HepG2 (cell line): ENCODE data around the gene TECTB. TPM values are rescaled to one million over a fixed set of nuclear protein-coding genes. Genes with fewer than 3 reads are reported as not detected.

ENCODE experiments used
- ATAC-seq: fragments of 200-7000 bp; cut with Tn5 transposase; 3 replicates; pipeline ENCODE4 v1.9.1; 2020; ENCODE audit warnings: mild to moderate bottlenecking, moderate library complexity
- BruUV-seq: library from RNA; stranded (reverse); fragments of 400-500 nt; replicated peaks from 2 replicates; lab custom pipeline; 2021; lab: Mats Ljungman, UMichigan
- CTCF ChIA-PET: fragments of 300-600 bp; formaldehyde crosslinking; extraction: SDS; loops from one replicate; lab custom pipeline; 2021; ENCODE audit warnings: low total read pairs, inconsistent platforms, low intra/inter-chr PET ratio; lab: Yijun Ruan, JAX
- POLR2A ChIA-PET: fragments of 350-600 bp; sonication (Branson Sonifier 250); formaldehyde crosslinking; loops from one replicate; lab custom pipeline; 2020; ENCODE audit warnings: antibody characterized with exemption, inconsistent platforms; lab: Yijun Ruan, JAX
- DNase-seq: peaks from one replicate; pipeline ENCODE4 v3.0.0-alpha.2; 2015; ENCODE audit warnings: low spot score
- FAIRE-seq: peaks from 3 replicates; lab custom pipeline; 2011; peaks lifted over from hg19 to GRCh38; lab: Jason Lieb, UNC
- H2AFZ ChIP-seq: one replicate; pipeline ENCODE4 v1.6.1; 2011; ENCODE audit warnings: low read length, inconsistent platforms
- H3K27ac ChIP-seq: fragments of 300-600 bp; 3 replicates; pipeline ENCODE4 v1.8.0; 2011; ENCODE audit warnings: mixed run types, mild to moderate bottlenecking, mixed read lengths, low read length, inconsistent platforms; ENCODE audit not compliant: insufficient read depth; ENCODE audit errors: extremely low read length
- H3K27me3 ChIP-seq, 2 experiments: fragments of 200-600 bp in 1 of 2; 2 replicates in 1 of 2; 3 replicates in 1 of 2; pipeline versions ENCODE4 v1.6.0 to v1.8.0; 2011; ENCODE audit warnings: low read length in 2 of 2, mild to moderate bottlenecking in 2 of 2, moderate library complexity in 2 of 2, inconsistent platforms in 1 of 2; ENCODE audit not compliant: insufficient read depth in 2 of 2, control insufficient read depth in 1 of 2
- H3K36me3 ChIP-seq, 2 experiments: fragments of 200-600 bp in 1 of 2; replicated peaks in 1 of 2; 2 replicates in 1 of 2; 3 replicates in 1 of 2; pipeline versions ENCODE4 v1.5.1 to v1.8.0; 2011; ENCODE audit warnings: low read length in 2 of 2, inconsistent platforms in 1 of 2; ENCODE audit not compliant: insufficient read depth in 2 of 2, control insufficient read depth in 1 of 2
- H3K4me1 ChIP-seq: 2 replicates; pipeline ENCODE4 v1.5.1; 2012; ENCODE audit warnings: low read length, inconsistent platforms; ENCODE audit not compliant: insufficient read depth
- H3K4me2 ChIP-seq: 2 replicates; pipeline ENCODE4 v1.6.0; 2011; ENCODE audit warnings: low read depth, low read length, inconsistent platforms
- H3K4me3 ChIP-seq, 3 experiments: fragments of 200-600 bp in 1 of 3; sonication (generic), shearing (Covaris generic) in 1 of 3; replicated peaks in 1 of 3; 2 replicates each; pipeline ENCODE4 v1.5.1; 2011 to 2016; ENCODE audit warnings: low read length in 3 of 3, inconsistent platforms in 2 of 3, low read depth in 2 of 3, mild to moderate bottlenecking in 2 of 3, control low read depth in 1 of 3, mixed read lengths in 1 of 3; ENCODE audit not compliant: insufficient read depth in 1 of 3
- H3K79me2 ChIP-seq: one replicate; pipeline ENCODE4 v1.6.1; 2011; ENCODE audit warnings: low read length, inconsistent platforms; ENCODE audit not compliant: insufficient read depth
- H3K9ac ChIP-seq: 2 replicates; pipeline ENCODE4 v1.6.0; 2011; ENCODE audit warnings: mild to moderate bottlenecking, low read depth, low read length, inconsistent platforms; ENCODE audit not compliant: insufficient read depth
- H3K9me3 ChIP-seq: 2 replicates; pipeline ENCODE4 v1.5.1; 2012; ENCODE audit warnings: mild to moderate bottlenecking, low read length
- H4K20me1 ChIP-seq: 2 replicates; pipeline ENCODE4 v1.6.0; 2011; ENCODE audit warnings: inconsistent platforms, mild to moderate bottlenecking, low read length, moderate library complexity; ENCODE audit not compliant: insufficient read depth
- AGO2 ChIP-seq: fragments of 200-400 bp; formaldehyde crosslinking; optimal IDR thresholded peaks from 2 replicates; pipeline ENCODE3; 2017; ENCODE audit warnings: mild to moderate bottlenecking, low read depth, low read length, moderate library complexity
- CREB1 ChIP-seq, 2 experiments: fragments of 450-650 bp in 1 of 2; IDR thresholded peaks; 2 replicates each; pipeline ENCODE4 v1.6.1; 2016 to 2017; ENCODE audit warnings: control low read depth in 1 of 2, mild to moderate bottlenecking in 1 of 2, missing compliant biosample characterization in 1 of 2, missing genetic modification characterization in 1 of 2
- CREM ChIP-seq, 2 experiments: sonication (generic) in 1 of 2; formaldehyde crosslinking in 1 of 2; IDR thresholded peaks; 2 replicates each; pipeline versions ENCODE4 v1.4.0 to v1.6.1; 2016 to 2020; ENCODE audit warnings: antibody characterized with exemption in 1 of 2, mild to moderate bottlenecking in 1 of 2, missing genetic modification reagents in 1 of 2
- DRAP1 ChIP-seq: IDR thresholded peaks from 2 replicates; pipeline ENCODE4 v1.6.1; 2016; ENCODE audit warnings: missing genetic modification reagents, missing compliant biosample characterization
- ELF3 ChIP-seq: IDR thresholded peaks from 2 replicates; pipeline ENCODE4 v1.6.1; 2016; ENCODE audit warnings: missing genetic modification reagents, missing compliant biosample characterization
- FOSL1 ChIP-seq: sonication (generic); formaldehyde crosslinking; IDR thresholded peaks from 2 replicates; pipeline ENCODE4 v1.9.0; 2021; ENCODE audit warnings: missing genetic modification reagents, borderline replicate concordance
- MLLT10 ChIP-seq: sonication (generic); formaldehyde crosslinking; IDR thresholded peaks from 2 replicates; pipeline ENCODE4 v1.4.0; 2020; ENCODE audit warnings: missing genetic modification reagents
- PBX3 ChIP-seq: sonication (generic); formaldehyde crosslinking; IDR thresholded peaks from 2 replicates; pipeline ENCODE4 v1.8.1; 2023; ENCODE audit warnings: missing genetic modification reagents, inconsistent platforms, borderline replicate concordance
- SALL1 ChIP-seq: sonication (generic); formaldehyde crosslinking; IDR thresholded peaks from 2 replicates; pipeline ENCODE4 v1.8.0; 2022; ENCODE audit warnings: mild to moderate bottlenecking, missing genetic modification reagents
- SAP130 ChIP-seq: IDR thresholded peaks from 2 replicates; pipeline ENCODE4 v1.6.1; 2016; ENCODE audit warnings: low read depth
- TBL1XR1 ChIP-seq: fragments of 150-350 bp; IDR thresholded peaks from 2 replicates; pipeline ENCODE4 v1.6.1; 2014; ENCODE audit warnings: borderline replicate concordance, low read length; ENCODE audit not compliant: partially characterized antibody
- TBX2 ChIP-seq: sonication (generic); formaldehyde crosslinking; IDR thresholded peaks from 2 replicates; pipeline ENCODE4 v1.5.0; 2020; ENCODE audit warnings: missing genetic modification reagents, mild to moderate bottlenecking, borderline replicate concordance
- YY1 ChIP-seq: IDR thresholded peaks from 2 replicates; pipeline ENCODE4 v1.6.1; 2011; ENCODE audit warnings: low read length, low read depth, moderate library complexity, mild to moderate bottlenecking; ENCODE audit not compliant: insufficient read depth, insufficient replicate concordance
- ZC3H13 ChIP-seq: sonication (generic); formaldehyde crosslinking; IDR thresholded peaks from 2 replicates; pipeline ENCODE4 v1.8.1; 2023; ENCODE audit warnings: mild to moderate bottlenecking, missing genetic modification reagents, moderate library complexity
- ZMAT5 ChIP-seq: sonication (generic); formaldehyde crosslinking; IDR thresholded peaks from 2 replicates; pipeline ENCODE4 v1.5.0; 2020; ENCODE audit warnings: mild to moderate bottlenecking, low read depth, missing genetic modification reagents, borderline replicate concordance
- ZNF264 ChIP-seq: sonication (generic); formaldehyde crosslinking; IDR thresholded peaks from 2 replicates; pipeline ENCODE4 v1.4.0; 2020; ENCODE audit warnings: missing genetic modification reagents
- ZNF552 ChIP-seq: sonication (generic); formaldehyde crosslinking; IDR thresholded peaks from 2 replicates; pipeline ENCODE4 v1.9.0; 2022; ENCODE audit warnings: missing genetic modification reagents, mild to moderate bottlenecking, borderline replicate concordance
- WGBS: methylation state at CpG from one replicate; pipeline ENCODE4 v1.1.6; 2017; ENCODE audit warnings: low lambda C conversion rate; 5-methylcytosine and 5-hydroxymethylcytosine counted together
- in situ Hi-C: cut with HindIII; loops from 2 replicates; pipeline ENCODE4 v1.10.0; 2017; ENCODE audit warnings: low pct_unique_long_range_greater_than_20kb; ENCODE audit not compliant: extremely low pct_ligation_motif_present
- intact Hi-C: fragments of 100-400 bp; cut with micrococcal nuclease; formaldehyde crosslinking; loops from one replicate; pipeline ENCODE4 v1.10.0; 2022; ENCODE audit not compliant: unreplicated experiment
- polyA plus RNA-seq, 8 experiments: library from polyadenylated mRNA; depleted of rRNA in 3 of 8; stranded (reverse) in 7 of 8; unstranded in 1 of 8; fragments of >200 nt; fragmentation: Illumina TruSeq in 4 of 8; extraction: Trizol in 4 of 8; gene quantifications; 2 replicates each; pipeline versions ENCODE4 v1.2.1 to v1.2.3, GENCODE V29; 2011 to 2016; ENCODE audit warnings: low read depth in 4 of 8, missing spikeins in 1 of 8, mixed read lengths in 1 of 8; ENCODE audit not compliant: insufficient read depth in 1 of 8
- total RNA-seq, 5 experiments: library from RNA; depleted of rRNA; stranded (reverse); fragments of >200 nt; fragmentation: Illumina TruSeq; extraction: Trizol; gene quantifications; 2 replicates each; pipeline ENCODE4 v1.2.3, GENCODE V29; 2016; ENCODE audit warnings: low read depth in 1 of 5
- TF ChIP-seq, protein P1 (sequence below): sonication (generic); formaldehyde crosslinking; IDR thresholded peaks from 2 replicates; pipeline ENCODE4 v1.8.0; 2023; ENCODE audit warnings: mild to moderate bottlenecking, missing genetic modification reagents
- TF ChIP-seq, protein P2 (sequence below): IDR thresholded peaks from 2 replicates; pipeline ENCODE4 v1.6.1; 2016; ENCODE audit warnings: control low read depth

Gene TECTB
- total and polyA plus RNA-seq, 2 of the 13 experiments (the other 11 are each of a cell fraction or from before 2014, with no cell fraction given): 0.78 to 1.8 TPM

GRCh38 chr10:112335868-112336265, 52.7 kb downstream of the TECTB start:
- Histone ChIP-seq H3K27ac (no peak overlapping the region), H3K27me3 (no peaks in the 10 kb centered on the region), H3K4me1 (peaks cover 49% of the 10 kb centered on the region), H3K9ac (no peak overlapping the region), H3K79me2 (no peaks in the 10 kb centered on the region), H3K4me3 (peak overlapping the region in 1 of 3 experiments; percentile 7; a peak in 1 of 6 replicates), H4K20me1 (no peaks in the 10 kb centered on the region), H2AFZ (no peak overlapping the region), H3K4me2 (peak overlapping the region; percentile 52), H3K9me3 (no peaks in the 10 kb centered on the region), H3K36me3 (no peaks in the 10 kb centered on the region)
- WGBS: 0% methylated on average over 4 of the region's 4 CpGs
- no TSS peak for BruUV-seq
- DNase-seq: peak; percentile 43
- intact Hi-C loops: no loop called here
- no peak for FAIRE-seq
- in situ Hi-C loops: loop anchor here (25.0 kb wide), 1 partner anchor 101 kb away; the partner anchor contains the start of genes VTI1A and ZDHHC6
- peak; percentile 62 for ATAC-seq
- POLR2A ChIA-PET: interaction anchor here (1.1 kb wide), 1 partner anchor 29 kb away, joined by 4 read pairs; no protein-coding TSS in a partner anchor
- CTCF ChIA-PET: no interaction called here
- no peak for TF ChIP-seq PBX3 (CRISPR knock-in tag)
- peak; percentile 36; the same call in 1 of the 2 replicates for TF ChIP-seq SALL1 (CRISPR knock-in tag)
- TF ChIP-seq ELF3 (CRISPR knock-in tag): peak; percentile 39
- no peak for TF ChIP-seq ZNF552 (CRISPR knock-in tag)
- no peak for TF ChIP-seq ZNF264 (CRISPR knock-in tag)
- TF ChIP-seq ZMAT5 (CRISPR knock-in tag): no peak
- no peak for TF ChIP-seq MLLT10 (CRISPR knock-in tag)
- peak; percentile 63 for TF ChIP-seq CREB1 (IDR thresholded peaks at IDR 0.05)
- TF ChIP-seq CREB1 (CRISPR knock-in tag; IDR thresholded peaks at IDR 0.05): peak; percentile 69
- no peak for TF ChIP-seq FOSL1
- no peak for TF ChIP-seq ZC3H13 (CRISPR knock-in tag)
- no peak; the same call in 1 of the 2 replicates for TF ChIP-seq TBX2 (CRISPR knock-in tag)
- TF ChIP-seq CREM (IDR thresholded peaks at IDR 0.05): peak; percentile 35; the same call in 1 of the 2 replicates
- TF ChIP-seq CREM (CRISPR knock-in tag; IDR thresholded peaks at IDR 0.05): no peak
- TF ChIP-seq YY1: peak; percentile 27
- TF ChIP-seq, protein P1, sequence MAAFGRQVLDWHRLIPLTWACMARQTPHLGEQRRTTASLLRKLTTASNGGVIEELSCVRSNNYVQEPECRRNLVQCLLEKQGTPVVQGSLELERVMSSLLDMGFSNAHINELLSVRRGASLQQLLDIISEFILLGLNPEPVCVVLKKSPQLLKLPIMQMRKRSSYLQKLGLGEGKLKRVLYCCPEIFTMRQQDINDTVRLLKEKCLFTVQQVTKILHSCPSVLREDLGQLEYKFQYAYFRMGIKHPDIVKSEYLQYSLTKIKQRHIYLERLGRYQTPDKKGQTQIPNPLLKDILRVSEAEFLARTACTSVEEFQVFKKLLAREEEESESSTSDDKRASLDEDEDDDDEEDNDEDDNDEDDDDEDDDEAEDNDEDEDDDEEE: peak; percentile 35; the same call in 1 of the 2 replicates
- TF ChIP-seq TBL1XR1: no peak
- TF ChIP-seq AGO2: no peak
- 0 out of 2 replicates have a peak, but pooled peaks have one; percentile 12 for TF ChIP-seq DRAP1 (CRISPR knock-in tag)
- peak; percentile 57; the same call in 1 of the 2 replicates for TF ChIP-seq SAP130 (CRISPR knock-in tag)
- TF ChIP-seq, protein P2, sequence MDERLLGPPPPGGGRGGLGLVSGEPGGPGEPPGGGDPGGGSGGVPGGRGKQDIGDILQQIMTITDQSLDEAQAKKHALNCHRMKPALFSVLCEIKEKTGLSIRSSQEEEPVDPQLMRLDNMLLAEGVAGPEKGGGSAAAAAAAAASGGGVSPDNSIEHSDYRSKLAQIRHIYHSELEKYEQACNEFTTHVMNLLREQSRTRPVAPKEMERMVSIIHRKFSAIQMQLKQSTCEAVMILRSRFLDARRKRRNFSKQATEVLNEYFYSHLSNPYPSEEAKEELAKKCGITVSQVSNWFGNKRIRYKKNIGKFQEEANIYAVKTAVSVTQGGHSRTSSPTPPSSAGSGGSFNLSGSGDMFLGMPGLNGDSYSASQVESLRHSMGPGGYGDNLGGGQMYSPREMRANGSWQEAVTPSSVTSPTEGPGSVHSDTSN (CRISPR knock-in tag): no peak
